Endothelial cell of umbilical vein (primary cell): ENCODE measurements around the gene TTC4. TPM values are rescaled to one million over a fixed set of nuclear protein-coding genes. Genes with fewer than 3 reads are reported as not detected.

Experiments used
- BruUV-seq: library from RNA; stranded (reverse); fragments of 400-500 nt; replicated peaks from 2 replicates; lab custom pipeline; 2021; lab: Mats Ljungman, UMichigan
- CTCF ChIA-PET: fragments of 300-600, 350-600 bp; sonication (Branson Sonifier 250); formaldehyde crosslinking; loops from one replicate; lab custom pipeline; 2021; ENCODE audit warnings: antibody characterized with exemption, inconsistent platforms; lab: Charles Lee
- POLR2A ChIA-PET: fragments of 300-600, 350-600 bp; sonication (Branson Sonifier 250); formaldehyde crosslinking; loops from one replicate; lab custom pipeline; 2021; ENCODE audit warnings: antibody characterized with exemption, inconsistent platforms; lab: Charles Lee
- DNase-seq: peaks from one replicate; pipeline ENCODE4 v3.0.0-alpha.2; 2011; ENCODE audit warnings: low read depth, low spot score
- FAIRE-seq: peaks from 2 replicates; lab custom pipeline; 2011; peaks lifted over from hg19 to GRCh38; lab: Jason Lieb, UNC
- H2AFZ ChIP-seq: 2 replicates; pipeline ENCODE4 v1.6.0; 2012; ENCODE audit warnings: low read depth, low read length, control low read depth, inconsistent platforms
- H3K27ac ChIP-seq: 2 replicates; pipeline ENCODE4 v1.5.1; 2011; ENCODE audit warnings: low read depth, mild to moderate bottlenecking, control low read depth, low read length, moderate library complexity; ENCODE audit not compliant: insufficient read depth
- H3K27me3 ChIP-seq, 2 experiments: 2 replicates each; pipeline versions ENCODE4 v1.6.0 to v1.6.1; 2011; ENCODE audit warnings: low read length in 2 of 2, mixed read lengths in 1 of 2; ENCODE audit not compliant: control insufficient read depth in 2 of 2, insufficient read depth in 2 of 2
- H3K36me3 ChIP-seq, 2 experiments: 2 replicates in 1 of 2; 3 replicates in 1 of 2; pipeline ENCODE4 v1.5.1; 2011; ENCODE audit warnings: low read length in 2 of 2, mild to moderate bottlenecking in 1 of 2, moderate library complexity in 1 of 2; ENCODE audit not compliant: control insufficient read depth in 2 of 2, insufficient read depth in 2 of 2; ENCODE audit errors: extremely low read depth in 1 of 2
- H3K4me1 ChIP-seq: 3 replicates; pipeline ENCODE4 v1.5.1; 2011; ENCODE audit warnings: mild to moderate bottlenecking, low read length; ENCODE audit not compliant: control insufficient read depth, insufficient read depth; ENCODE audit errors: extremely low read depth
- H3K4me2 ChIP-seq: 2 replicates; pipeline ENCODE4 v1.6.1; 2011; ENCODE audit warnings: low read length, control low read depth, mixed read lengths; ENCODE audit not compliant: insufficient read depth
- H3K4me3 ChIP-seq, 3 experiments: fragments of 200-600 bp in 1 of 3; sonication (generic), shearing (Covaris generic) in 1 of 3; replicated peaks in 1 of 3; 2 replicates each; pipeline ENCODE4 v1.5.1; 2011 to 2016; ENCODE audit warnings: control low read depth in 3 of 3, low read length in 3 of 3, mild to moderate bottlenecking in 2 of 3, inconsistent platforms in 1 of 3, low read depth in 1 of 3, moderate library complexity in 1 of 3; ENCODE audit not compliant: insufficient read depth in 1 of 3
- H3K79me2 ChIP-seq: 2 replicates; pipeline ENCODE4 v1.6.0; 2012; ENCODE audit warnings: low read length, inconsistent platforms; ENCODE audit not compliant: control insufficient read depth, insufficient read depth
- H3K9ac ChIP-seq: replicated peaks from 2 replicates; pipeline ENCODE3; 2011; ENCODE audit warnings: low read length, control low read depth; ENCODE audit not compliant: insufficient read depth; ENCODE audit errors: extremely low read depth
- H3K9me1 ChIP-seq: replicated peaks from 3 replicates; pipeline ENCODE4 v1.6.0; 2011; ENCODE audit warnings: mild to moderate bottlenecking, low read length; ENCODE audit not compliant: control insufficient read depth, insufficient read depth; ENCODE audit errors: extremely low read depth
- H3K9me3 ChIP-seq: replicated peaks from 2 replicates; pipeline ENCODE4 v1.5.1; 2012; ENCODE audit warnings: low read length, inconsistent platforms; ENCODE audit not compliant: control insufficient read depth, insufficient read depth
- H4K20me1 ChIP-seq: replicated peaks from 2 replicates; pipeline ENCODE3; 2011; ENCODE audit warnings: mild to moderate bottlenecking, low read length; ENCODE audit not compliant: control insufficient read depth, insufficient read depth; ENCODE audit errors: extremely low read depth
- CTCF ChIP-seq, 2 donors: IDR thresholded peaks; 1 replicate in 1 of 2; 2 replicates in 1 of 2; pipeline ENCODE4 v1.5.1; 2011; ENCODE audit warnings: low read length in 2 of 2, mild to moderate bottlenecking in 2 of 2, moderate library complexity in 2 of 2, control low read depth in 1 of 2, inconsistent platforms in 1 of 2, low read depth in 1 of 2; ENCODE audit not compliant: insufficient read depth in 1 of 2; ENCODE audit errors: extremely low read depth in 1 of 2
- EZH2 ChIP-seq: IDR thresholded peaks from 2 replicates; pipeline ENCODE4 v1.6.1; 2012; ENCODE audit warnings: borderline replicate concordance, low read depth, mild to moderate bottlenecking, moderate library complexity, low read length, inconsistent platforms; ENCODE audit not compliant: severe bottlenecking
- GATA2 ChIP-seq: IDR thresholded peaks from 2 replicates; pipeline ENCODE4 v1.7.0; 2011; ENCODE audit warnings: low read depth, mild to moderate bottlenecking, moderate library complexity, mixed read lengths, low read length; ENCODE audit not compliant: insufficient read length, insufficient read depth
- JUN ChIP-seq: IDR thresholded peaks from 2 replicates; pipeline ENCODE4 v1.6.1; 2011; ENCODE audit warnings: borderline replicate concordance, low read depth; ENCODE audit not compliant: insufficient read length, insufficient read depth
- MYC ChIP-seq: IDR thresholded peaks from one replicate; pipeline ENCODE4 v1.6.1; 2011; ENCODE audit warnings: mild to moderate bottlenecking, low read depth, low read length
- dilution Hi-C: fragments of 300-500 bp; cut with MboI; formaldehyde crosslinking; loops from one replicate; pipeline ENCODE4 v1.15.0; 2019; ENCODE audit warnings: low sequenced_read_pairs; ENCODE audit not compliant: extremely low pct_ligation_motif_present
- intact Hi-C: fragments of 100-400 bp; cut with micrococcal nuclease; formaldehyde crosslinking; loops from one replicate; pipeline ENCODE4 v1.10.0; 2022
- polyA plus RNA-seq, 4 experiments: library from polyadenylated mRNA; depleted of rRNA in 3 of 4; stranded (reverse) in 3 of 4; unstranded in 1 of 4; fragments of >200 nt; gene quantifications; 2 replicates each; pipeline versions ENCODE4 v1.2.1 to v1.2.3, GENCODE V29; 2011 to 2012; ENCODE audit warnings: missing spikeins in 1 of 4
- total RNA-seq: library from RNA; stranded (reverse); gene quantifications from 2 replicates; pipeline ENCODE4 v1.2.3, GENCODE V29; 2021
- TF ChIP-seq, protein P1 (sequence below): IDR thresholded peaks from 2 replicates; pipeline ENCODE4 v1.6.1; 2011; ENCODE audit not compliant: insufficient read depth, insufficient read length

TTC4 gene
- total and polyA plus RNA-seq, 2 donors (not counting 3 experiments of a cell fraction or from before 2014, with no cell fraction given), result 19.2 to 28.8 TPM

DNA sequence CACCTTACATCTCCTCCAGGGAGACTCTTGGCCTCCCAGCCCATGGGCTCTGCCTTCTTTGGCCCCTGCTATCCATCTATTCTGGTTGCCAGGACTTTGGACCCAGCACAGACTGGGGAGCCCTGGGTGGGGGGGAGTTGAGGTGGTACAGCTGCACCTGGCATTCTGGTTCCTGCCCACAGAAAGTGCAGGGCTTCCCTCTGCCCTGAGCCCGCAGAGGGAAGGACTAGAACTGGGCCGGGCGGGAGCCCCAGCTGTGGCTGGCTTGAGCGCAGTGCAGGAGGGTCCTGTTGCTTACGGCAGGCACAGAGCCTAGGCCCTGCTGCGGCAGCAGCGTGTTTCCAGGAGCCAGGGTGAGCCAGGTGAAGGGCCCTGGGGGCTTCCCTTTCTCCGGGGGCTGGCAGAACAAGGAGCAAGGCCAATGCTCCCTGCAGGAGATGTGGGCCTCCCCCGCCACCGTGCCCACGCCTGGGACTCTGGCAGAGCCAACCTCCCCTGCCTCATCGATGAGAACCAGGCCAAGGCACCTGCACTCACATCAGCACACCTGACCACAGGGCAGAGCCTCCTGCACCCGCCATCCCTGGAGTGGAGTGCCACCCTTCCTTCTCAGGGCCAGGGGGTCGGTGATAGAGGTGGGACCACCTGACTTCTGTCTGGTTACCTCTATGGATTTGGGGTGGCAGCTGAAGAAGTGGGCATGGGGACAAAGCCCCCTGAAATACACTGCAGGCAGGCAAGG lies 32.6 kb downstream of the TTC4 start:
- H3K9me1 ChIP-seq, result no peaks in the 10 kb centered on the region
- no peak overlapping the region for H3K9ac ChIP-seq
- no peaks in the 10 kb centered on the region for H3K79me2 ChIP-seq
- no TSS peak for BruUV-seq
- H3K9me3 ChIP-seq, result no peaks in the 10 kb centered on the region
- FAIRE-seq (no peak), DNase-seq (no peak)
- no peaks in the 10 kb centered on the region for H3K27me3 ChIP-seq
- H3K27ac ChIP-seq, result no peak overlapping the region
- dilution Hi-C loops, result no loop called here
- intact Hi-C loops, result no loop called here
- H3K4me3 ChIP-seq, result no peak overlapping the region
- CTCF ChIA-PET, result no interaction called here
- no peaks in the 10 kb centered on the region for H4K20me1 ChIP-seq
- H3K4me2 ChIP-seq, result no peak overlapping the region
- TF ChIP-seq JUN, result no peak
- TF ChIP-seq MYC, result no peak
- no peak for TF ChIP-seq CTCF (IDR thresholded peaks at IDR 0.05; ENCODE audit: extremely low read depth in 1 of 2, insufficient read depth in 1 of 2, low read depth in 1 of 2, low read length in 2 of 2)
- no peak for TF ChIP-seq EZH2
- TF ChIP-seq GATA2, result no peak
- TF ChIP-seq, protein P1, sequence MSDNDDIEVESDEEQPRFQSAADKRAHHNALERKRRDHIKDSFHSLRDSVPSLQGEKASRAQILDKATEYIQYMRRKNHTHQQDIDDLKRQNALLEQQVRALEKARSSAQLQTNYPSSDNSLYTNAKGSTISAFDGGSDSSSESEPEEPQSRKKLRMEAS, result no peak
- H3K36me3 ChIP-seq, result no peaks in the 10 kb centered on the region
- H2AFZ ChIP-seq, result no peak overlapping the region
- H3K4me1 ChIP-seq, result no peaks in the 10 kb centered on the region
- POLR2A ChIA-PET, result no interaction called here
